NCI-H446 (cell line): ENCODE measurements around the gene ZFHX2.

Source experiments
- DNase-seq, 2 experiments: peaks; one replicate each; lab custom pipeline; 2025; lab: John Stamatoyannopoulos, UW

Gene ZFHX2

GRCh38 chr14:23572836-23573235 is 21.3 kb upstream of the ZFHX2 start:
- DNase-seq, result no peak

- DNase-seq, result no peak
These were observed 20.9 kb upstream of the ZFHX2 start for GRCh38 chr14:23572524-23572828.

GRCh38 chr14:23571701-23572523 is 20.3 kb upstream of the ZFHX2 start:
- no peak for DNase-seq

GRCh38 chr14:23570806-23571483 is 19.4 kb upstream of the ZFHX2 start:
- no peak for DNase-seq

GRCh38 chr14:23569443-23570151 is 18.0 kb upstream of the ZFHX2 start:
- peak in 1 of 2 experiments; percentile 27 for DNase-seq

- DNase-seq, result peak; percentile 13 to 50
These were observed 17.2 kb upstream of the ZFHX2 start for GRCh38 chr14:23568600-23569331.

GRCh38 chr14:23568021-23568599 is 16.5 kb upstream of the ZFHX2 start:
- DNase-seq, result no peak

- DNase-seq, result peak; percentile 39 to 77
These were observed 15.8 kb upstream of the ZFHX2 start, which contains the start of gene AP1G2 for GRCh38 chr14:23567186-23568020. TSS of gene AP1G2 (minus strand) at chr14:23567791. CDS start at chr14:23567314, 477 bp downstream.

- no peak for DNase-seq
These were observed 15.2 kb upstream of the ZFHX2 start for GRCh38 chr14:23566778-23567185.

- no peak for DNase-seq
These were observed 14.7 kb upstream of the ZFHX2 start for GRCh38 chr14:23566112-23566777.

- no peak for DNase-seq
These were observed 14.1 kb upstream of the ZFHX2 start for GRCh38 chr14:23565626-23566025.

- DNase-seq, result no peak
These were observed 13.3 kb upstream of the ZFHX2 start for GRCh38 chr14:23564876-23565275.

GRCh38 chr14:23564181-23564812 is 12.7 kb upstream of the ZFHX2 start:
- DNase-seq, result no peak

- DNase-seq, result no peak
These were observed 12.1 kb upstream of the ZFHX2 start for GRCh38 chr14:23563473-23564180.

GRCh38 chr14:23562822-23563472 is 11.4 kb upstream of the ZFHX2 start:
- DNase-seq, result peak in 1 of 2 experiments; percentile 79

- no peak for DNase-seq
These were observed 10.6 kb upstream of the ZFHX2 start for GRCh38 chr14:23561873-23562821.

GRCh38 chr14:23561259-23561658 is 9.7 kb upstream of the ZFHX2 start:
- DNase-seq, result no peak
